ENCODE results near the gene ZSCAN29.
"Not testable (repeated sequence)": the region's sequence is repeated elsewhere in the genome, so short reads cannot be mapped to it uniquely, and the experiment has no call there.

The ZSCAN29 gene

DNA sequence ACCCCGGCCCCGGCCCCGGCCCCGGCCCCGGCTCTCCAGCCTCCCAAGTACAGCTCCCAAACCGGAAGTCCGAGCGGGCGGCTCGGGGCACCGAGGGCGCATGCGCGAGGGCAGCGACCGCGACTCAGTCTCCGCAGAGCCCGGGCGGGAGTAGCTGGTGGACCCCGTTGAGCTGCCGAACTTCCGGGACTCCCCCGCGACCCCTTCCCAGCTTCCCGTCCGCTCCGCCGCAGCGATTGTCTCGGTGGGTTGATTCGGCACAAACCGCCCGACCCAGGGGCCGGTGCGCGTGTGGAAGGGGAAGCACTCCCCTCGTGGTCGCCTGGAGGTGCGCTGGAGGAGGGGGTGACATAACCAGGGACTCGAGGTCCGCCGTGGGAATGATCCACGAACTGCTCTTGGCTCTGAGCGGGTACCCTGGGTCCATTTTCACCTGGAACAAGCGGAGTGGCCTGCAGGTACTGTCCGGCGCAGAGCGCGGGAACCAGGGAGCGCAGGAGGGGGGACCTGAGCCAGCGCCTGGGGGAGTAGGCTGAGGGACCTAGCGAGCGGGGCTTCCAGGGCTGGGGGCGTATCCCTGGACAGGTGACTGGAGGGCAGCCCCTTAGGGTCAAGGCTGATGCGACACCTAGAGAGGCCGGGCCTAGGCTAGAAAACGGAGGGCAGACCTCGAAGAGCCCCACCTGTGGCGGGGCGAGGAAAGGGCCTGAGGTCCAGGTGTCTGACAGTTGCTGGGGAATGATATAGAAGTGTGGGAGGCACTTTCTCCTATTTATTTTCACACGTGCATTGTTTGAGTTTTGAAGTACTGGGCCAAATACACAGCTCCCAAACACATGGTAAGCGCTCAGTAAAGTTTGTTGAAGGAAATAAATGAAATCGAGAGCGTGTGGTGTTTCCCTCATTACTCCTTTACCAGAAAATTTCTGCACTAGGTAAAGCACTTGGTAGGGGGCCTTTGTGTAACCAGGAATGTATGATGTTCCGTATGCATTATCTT lies at the start of gene ZSCAN29, which contains the start of gene TUBGCP4:
Gene ZSCAN29 (minus strand): TSS at position 69 of the 1,000 bp plus-strand sequence. CDS start 1,130 bp downstream, outside the sequence.
Gene TUBGCP4 (plus strand): TSS at position 127 of the 1,000 bp plus-strand sequence. CDS start 254 bp downstream, at position 381.
- no peak for DNase-seq (ENCODE audit: low read depth, low spot score)

DNA sequence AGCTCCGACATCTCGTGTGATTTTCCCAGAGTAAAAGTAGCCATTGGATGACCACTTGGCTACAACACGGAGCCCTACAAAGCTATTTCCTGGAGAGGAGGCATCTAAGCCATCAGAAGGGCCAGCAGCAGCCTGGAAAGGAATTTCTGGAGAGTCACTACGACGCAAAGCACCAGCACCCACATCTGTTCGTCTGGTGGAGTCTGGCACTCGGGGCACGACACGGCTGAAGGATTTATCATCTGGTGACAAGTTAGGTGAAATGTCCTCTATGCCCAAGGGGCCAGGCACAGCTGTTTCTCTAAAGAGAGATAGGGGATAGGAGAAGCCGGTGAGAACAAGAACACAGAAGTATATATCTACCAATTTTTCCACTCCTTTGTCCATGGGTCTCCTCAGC lies 49.6 kb upstream of the ZSCAN29 start:
- DNase-seq (ENCODE audit: low read depth, low spot score): no peak

DNA sequence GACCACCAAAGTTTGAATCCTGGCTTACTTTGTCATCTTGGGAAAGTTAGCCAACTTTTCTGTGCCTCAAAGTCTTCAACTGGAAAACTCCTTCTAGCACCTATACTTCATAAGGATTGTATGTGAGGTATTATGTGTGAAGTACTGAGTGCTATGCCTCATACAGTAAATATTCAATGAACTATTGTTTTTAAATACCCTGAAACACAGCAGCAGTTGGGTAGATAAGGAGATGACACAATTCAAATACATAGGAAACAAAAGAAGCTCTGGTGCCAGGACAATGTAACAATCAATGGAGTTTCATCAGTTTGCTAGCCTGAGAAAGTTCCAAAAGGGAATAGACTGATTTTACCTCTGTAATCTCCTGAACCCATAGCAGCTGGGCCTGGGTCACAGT lies 43.4 kb upstream of the ZSCAN29 start:
- DNase-seq (ENCODE audit: low read depth, low spot score): no peak

DNA sequence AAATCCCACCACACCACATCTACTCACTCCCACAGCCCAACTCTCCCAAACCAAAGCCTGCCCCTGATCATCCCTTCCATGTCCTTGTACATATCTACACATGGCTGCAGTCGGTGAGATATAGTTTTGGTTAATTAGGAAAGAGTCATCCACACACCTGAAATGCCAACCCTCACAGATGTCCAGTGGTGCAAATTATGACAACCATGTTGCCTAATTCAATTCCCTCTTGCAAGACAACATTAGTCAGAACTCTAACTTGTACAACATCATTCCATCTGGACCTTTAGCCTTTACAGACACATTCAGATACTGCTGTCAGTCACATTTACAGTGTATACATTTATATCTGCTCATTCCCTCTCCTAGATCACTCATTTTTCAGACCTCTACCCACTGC lies 41.3 kb upstream of the ZSCAN29 start:
- DNase-seq (ENCODE audit: low read depth, low spot score): no peak

DNA sequence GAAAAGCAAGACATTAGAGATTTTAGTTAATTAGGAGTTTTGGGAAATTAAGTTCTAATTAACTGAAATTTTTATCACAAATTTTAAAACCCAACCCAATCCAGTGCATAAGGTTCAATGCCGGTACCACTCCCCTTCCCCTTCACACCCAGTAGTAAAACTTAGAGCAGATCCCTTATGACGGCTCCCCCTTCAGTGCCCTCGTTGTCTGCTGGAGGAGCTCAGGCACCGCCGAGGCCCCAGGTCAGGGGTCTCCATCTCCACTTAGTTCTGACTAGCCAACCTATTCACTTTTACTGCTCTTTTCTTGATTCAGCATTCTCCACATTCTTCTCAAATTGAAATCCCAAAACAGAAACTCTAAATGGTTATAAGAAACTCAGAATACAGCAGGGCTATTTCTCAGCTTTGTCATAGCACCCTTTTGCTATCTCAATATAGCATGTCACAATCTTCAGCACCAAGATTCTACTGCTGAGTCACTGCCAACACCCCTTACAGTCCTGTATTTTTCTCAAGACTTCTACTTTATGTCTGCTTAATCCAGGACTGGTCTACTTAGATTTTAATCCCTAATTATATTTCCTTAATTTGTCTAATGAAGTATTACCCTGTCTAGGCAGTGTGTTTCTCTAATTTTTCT lies 39.9 kb upstream of the ZSCAN29 start:
- no peak for DNase-seq (ENCODE audit: low read depth, low spot score)

DNA sequence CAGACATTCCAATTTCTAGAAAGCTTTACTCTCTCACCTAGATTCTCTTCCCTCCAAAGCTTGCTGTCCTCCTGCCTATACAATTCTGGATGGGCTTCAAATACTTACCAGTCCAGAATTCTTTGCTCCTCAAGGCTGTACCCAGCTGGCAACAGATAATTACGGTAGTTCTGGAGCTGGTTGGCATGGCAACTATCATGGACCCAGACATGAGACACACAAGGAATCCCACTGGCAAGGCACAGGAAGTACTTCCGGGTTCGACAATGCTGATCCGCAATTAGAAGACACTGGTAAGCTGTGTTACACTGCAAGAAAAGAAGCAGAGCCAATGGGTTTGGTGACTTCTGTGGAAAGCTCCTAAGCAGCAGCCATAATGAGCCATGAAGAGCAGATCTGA lies 37.9 kb upstream of the ZSCAN29 start:
- DNase-seq (ENCODE audit: low read depth, low spot score): no peak

DNA sequence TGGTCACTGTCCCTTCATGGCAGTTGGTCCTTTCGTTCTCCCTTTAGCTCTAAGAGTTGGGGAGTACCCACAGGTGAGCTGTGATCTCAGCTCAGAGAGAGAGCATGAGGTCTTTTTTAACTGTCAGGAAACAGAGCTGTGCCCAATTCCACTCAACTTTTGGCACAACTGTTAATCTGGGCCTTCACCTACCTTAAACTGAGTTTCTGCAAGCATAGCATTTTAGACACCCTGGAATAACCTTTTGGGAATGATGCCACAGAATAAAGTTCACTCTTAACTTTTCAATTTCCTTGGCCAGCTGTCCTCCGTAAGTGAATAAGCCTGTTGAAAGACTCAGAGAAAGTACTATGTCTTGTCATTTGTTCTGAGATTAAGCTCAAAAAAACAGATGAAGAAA lies 36.0 kb upstream of the ZSCAN29 start:
- DNase-seq (ENCODE audit: low read depth, low spot score): no peak

DNA sequence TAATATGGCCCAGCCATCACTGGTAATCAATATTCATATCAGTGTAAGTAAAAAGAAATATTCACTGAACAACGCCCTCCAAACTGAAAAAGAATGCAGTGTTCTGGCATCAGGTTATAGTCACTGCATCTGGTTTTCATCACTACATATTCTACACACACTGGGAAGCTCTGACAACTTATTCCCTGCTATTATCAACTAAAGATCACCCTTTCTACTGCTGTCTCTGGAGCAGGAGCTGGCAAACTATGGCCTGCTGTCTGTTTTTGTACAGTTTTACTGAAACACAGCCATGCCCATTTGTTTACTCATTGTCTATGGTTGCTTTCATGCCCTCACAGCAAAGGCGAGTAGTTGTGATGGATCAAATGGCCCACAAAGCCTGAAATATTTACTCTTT lies 35.3 kb upstream of the ZSCAN29 start:
- no peak for DNase-seq (ENCODE audit: low read depth, low spot score)

DNA sequence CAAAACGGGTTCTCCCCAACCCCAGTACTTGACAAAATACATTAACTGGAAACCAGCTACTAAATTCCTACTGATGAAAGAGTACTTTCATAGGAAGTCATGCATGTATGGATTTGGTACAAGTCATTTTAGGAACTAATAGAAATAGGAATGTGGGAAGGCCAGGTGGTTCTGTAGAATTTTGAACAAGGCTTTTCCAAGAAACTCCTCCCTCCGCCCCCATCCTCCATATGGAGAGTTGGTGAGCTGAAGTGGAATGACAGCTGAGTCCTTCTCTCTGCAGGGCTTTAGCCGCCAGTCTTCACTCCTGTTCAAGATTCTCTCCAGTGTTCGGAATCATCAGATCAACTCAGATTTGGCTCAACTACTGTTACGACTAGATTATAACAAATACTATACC lies 33.3 kb upstream of the ZSCAN29 start:
- no peak for DNase-seq (ENCODE audit: low read depth, low spot score)

DNA sequence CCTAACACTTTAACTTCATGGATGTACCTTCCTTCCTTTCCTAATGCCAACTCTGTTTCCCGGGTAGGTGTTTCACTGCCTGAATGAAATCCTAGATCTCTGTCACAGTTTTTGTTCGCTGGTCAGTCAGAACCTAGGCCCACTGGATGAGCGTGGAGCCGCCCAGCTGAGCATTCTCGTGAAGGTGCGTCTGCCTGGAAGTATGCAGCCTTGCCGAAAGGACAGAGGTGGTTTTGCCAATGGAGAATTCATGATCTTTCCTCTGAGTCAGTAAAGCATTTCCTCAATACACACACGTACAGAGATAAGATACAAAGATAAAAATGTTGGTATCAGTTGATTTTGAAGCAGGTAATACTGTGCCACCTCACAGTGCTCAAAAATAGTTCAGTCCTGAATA lies 32.8 kb upstream of the ZSCAN29 start:
- no peak for DNase-seq (ENCODE audit: low read depth, low spot score)

DNA sequence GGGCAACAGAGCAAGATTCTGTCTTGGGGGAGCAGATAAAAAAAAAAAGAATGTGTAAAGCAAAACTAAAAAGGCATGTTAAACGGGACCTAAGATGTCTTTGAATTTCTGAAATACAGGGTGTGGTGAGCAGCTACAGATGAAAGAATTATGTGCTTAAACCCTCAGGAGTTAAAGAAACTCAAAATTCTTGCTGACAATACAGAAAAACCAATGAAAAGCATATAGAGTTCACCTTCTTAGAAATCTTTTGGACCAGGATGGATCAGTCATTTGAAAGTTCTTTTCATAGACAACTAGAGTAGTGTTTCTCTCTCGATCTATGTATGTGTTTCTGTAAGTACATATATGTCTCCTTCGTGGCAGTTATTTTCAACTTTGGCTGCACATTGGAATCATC lies 31.4 kb upstream of the ZSCAN29 start:
- DNase-seq (ENCODE audit: low read depth, low spot score): no peak

DNA sequence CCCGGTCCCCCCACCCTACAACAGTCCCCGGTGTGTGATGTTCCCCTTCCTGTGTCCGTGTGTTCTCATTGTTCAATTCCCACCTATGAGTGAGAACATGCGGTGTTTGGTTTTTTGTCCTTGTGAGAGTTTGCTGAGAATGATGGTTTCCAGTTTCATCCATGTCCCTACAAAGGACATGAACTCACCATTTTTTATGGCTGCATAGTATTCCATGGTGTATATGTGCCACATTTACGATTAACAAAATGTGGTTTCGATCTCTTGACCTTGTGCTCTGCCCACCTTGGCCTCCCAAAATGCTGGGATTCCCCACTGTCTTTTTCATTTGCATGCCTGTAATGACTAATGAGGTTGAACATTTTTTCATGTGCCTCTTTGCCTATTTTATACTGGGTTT lies 22.7 kb upstream of the ZSCAN29 start:
- not testable (repeated sequence) for DNase-seq (ENCODE audit: low read depth, low spot score)

DNA sequence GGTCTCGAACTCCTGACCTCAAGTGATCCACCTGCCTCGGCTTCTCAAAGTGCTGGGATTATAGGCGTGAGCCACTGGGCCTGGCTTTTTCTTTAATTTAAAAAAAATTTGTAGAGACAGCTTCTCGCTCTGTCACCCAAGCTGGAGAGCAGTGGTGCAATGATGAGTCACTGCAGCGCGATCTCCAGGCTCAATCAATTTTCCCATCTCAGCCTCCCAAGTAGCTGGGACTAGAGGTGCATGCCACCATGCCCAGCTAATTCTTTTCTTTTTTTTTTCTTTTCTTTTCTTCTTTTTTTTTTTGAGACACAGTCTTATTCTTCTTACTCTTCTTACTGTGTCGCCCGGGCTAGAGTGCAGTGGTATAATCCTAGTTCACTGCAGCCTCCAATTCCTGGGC lies 19.9 kb upstream of the ZSCAN29 start:
- no peak for DNase-seq (ENCODE audit: low read depth, low spot score)

DNA sequence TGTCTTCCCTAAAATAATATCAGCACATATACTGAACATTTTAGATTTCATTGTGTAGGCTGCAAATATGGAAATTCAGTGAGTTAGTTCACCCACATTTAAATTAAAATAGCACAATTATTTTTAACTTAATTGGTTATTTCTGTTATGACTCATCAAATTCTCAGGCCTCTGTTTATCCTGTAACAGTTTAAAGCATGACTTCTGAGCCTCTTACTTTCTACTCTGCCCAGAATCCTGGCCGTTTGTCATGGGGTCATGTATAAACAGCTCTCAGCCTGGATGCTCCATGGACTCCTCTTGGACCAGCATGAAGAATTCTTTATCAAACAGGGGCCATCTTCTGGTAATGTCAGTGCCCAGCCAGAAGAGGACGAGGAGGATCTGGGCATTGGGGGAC lies 12.2 kb upstream of the ZSCAN29 start:
- DNase-seq (ENCODE audit: low read depth, low spot score): no peak

DNA sequence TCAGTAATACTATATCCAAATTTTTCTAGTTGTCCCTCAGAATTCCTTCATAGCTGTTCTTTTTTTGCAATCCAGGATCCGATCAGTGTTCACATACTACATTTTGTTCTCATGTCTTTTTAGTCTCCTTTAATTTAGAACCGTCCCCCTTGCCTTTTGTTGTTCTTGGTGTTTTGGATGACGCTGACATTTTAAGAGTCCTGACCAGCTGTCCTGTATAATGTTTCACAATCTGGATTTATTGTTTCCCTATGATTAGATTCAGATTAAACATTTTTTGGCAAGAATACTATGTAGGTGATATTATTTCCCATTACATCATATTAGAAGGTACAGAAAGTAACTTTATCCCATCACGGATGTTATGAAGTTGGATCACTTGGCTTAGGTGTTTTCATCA lies 11.5 kb upstream of the ZSCAN29 start:
- DNase-seq (ENCODE audit: low read depth, low spot score): no peak

DNA sequence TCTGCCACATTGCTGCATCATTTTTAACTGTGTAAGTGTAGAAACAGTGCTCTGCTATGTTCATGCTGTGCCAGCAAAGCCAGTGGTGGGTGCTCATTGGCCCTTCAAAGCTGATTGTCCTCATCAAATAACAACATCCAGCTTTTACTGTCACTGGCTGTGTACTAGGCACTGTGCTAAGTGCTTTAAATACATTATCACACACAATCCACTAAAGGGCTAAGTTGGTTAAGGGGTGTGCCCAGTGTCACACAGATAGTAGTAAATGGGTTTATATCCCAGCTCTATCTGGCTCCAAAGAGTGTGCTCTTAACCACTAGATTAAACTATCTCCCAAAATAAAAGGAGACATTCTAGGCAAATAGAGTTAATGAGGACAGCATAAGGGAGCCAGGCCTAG lies 7.8 kb upstream of the ZSCAN29 start:
- no peak for DNase-seq (ENCODE audit: low read depth, low spot score)

DNA sequence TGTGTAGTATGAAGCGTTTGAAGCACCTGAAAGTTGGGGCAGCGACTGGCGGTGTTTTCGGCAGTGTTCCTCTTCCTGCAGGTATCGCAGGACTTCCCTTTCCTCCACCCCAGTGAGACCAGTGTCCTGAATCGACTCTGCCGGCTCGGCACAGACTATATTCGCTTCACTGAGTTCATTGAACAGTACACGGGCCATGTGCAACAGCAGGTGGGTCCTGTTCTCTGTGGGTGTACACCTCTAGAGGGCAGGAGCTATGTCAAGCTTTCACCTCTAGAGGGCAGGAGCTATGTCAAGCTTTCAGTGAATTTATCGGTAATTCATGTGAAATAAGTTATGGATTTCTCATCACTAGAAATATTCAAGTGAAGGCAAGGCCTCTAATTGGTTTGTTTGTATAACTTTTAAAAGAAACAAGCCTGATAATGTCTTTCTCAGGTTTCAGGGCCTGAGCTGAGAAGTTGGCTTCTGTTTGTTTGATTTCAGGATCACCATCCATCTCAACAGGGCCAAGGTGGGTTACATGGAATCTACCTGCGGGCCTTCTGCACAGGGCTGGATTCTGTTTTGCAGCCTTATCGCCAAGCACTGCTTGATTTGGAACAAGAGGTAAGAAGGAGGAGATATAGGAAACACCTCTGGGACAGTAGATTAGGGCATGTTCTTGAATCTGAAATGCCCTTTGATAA lies 5.3 kb upstream of the ZSCAN29 start:
- DNase-seq (ENCODE audit: low read depth, low spot score): no peak

DNA sequence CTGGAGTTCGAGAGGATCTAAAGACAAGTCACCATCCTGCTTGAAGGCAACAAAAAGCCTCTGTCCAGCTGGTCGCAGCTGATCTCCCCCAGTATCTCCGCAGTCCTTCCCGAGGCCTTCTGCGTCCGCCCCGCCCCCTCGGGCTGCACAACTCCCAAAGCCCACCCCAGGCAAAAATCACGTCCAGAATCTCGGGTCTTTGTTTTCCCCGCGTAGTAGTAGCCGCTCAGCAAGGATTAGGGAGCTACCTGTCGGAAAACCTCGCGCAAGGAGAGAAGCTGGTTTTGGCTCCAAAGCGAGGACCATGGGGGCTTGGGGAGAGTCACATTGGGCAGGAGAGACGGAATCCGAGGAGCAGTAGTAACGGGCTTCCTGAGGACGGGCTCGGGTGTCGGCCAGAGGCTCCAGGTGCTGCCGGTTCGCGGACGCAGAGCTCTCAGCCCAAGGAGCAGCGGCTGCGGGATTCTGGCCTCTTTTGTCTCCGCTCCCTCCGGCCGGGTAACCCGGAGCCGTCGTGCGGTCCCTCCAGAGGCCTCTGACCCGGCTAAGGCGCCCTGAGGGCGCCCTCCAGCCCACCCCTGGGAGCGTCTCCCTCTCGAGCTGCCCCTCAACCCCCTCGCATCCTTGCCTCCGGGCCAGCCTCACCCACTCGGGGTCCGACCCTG lies 401 bp downstream of the ZSCAN29 start:
- no peak for DNase-seq (ENCODE audit: low read depth, low spot score)

DNA sequence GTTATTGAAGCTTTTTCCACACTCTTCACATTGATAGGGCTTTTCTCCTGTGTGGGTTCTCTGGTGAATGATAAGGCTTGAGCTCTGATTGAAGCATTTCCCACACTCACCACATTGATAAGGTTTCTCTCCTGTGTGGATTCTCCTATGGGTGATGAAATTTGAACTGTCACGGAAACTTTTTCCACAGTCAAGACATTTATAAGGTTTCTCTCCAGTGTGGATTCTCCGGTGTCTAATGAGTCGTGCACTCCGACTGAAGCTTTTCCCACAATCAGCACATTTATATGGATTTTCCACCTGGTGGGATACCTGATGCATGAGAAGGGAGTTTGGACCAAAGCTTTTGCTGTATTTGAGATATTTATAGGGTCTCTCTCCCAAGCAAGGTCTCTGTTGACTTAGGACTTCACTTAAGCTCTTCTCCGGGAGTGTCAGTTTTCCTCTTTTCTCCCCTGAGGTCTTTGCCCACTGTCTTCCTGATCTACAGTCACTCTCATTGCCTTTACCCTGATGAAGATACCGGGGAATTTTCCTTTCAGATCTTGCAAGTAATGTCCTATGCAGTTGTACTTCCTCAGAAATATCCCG lies 9.4 kb downstream of the ZSCAN29 start:
- DNase-seq (ENCODE audit: low read depth, low spot score): no peak

DNA sequence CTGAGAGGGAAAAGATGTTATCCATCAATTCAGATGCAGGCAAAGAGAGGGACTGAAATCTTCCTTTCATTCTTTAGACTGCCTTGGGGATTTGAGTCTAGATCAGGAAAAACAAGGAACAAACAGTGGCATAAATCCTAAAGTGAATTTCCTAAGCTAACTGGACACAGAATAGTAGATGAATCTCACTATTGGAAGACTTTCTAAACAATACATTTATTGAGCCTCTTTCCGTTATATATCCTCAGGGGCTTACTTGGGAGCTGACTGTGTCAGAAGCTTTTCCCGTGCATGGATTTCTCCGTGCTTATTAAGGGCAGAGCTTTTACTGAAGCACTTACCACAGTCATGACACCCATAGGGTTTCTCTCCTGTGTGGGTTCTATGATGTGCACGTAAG lies 10.0 kb downstream of the ZSCAN29 start:
- no peak for DNase-seq (ENCODE audit: low read depth, low spot score)

DNA sequence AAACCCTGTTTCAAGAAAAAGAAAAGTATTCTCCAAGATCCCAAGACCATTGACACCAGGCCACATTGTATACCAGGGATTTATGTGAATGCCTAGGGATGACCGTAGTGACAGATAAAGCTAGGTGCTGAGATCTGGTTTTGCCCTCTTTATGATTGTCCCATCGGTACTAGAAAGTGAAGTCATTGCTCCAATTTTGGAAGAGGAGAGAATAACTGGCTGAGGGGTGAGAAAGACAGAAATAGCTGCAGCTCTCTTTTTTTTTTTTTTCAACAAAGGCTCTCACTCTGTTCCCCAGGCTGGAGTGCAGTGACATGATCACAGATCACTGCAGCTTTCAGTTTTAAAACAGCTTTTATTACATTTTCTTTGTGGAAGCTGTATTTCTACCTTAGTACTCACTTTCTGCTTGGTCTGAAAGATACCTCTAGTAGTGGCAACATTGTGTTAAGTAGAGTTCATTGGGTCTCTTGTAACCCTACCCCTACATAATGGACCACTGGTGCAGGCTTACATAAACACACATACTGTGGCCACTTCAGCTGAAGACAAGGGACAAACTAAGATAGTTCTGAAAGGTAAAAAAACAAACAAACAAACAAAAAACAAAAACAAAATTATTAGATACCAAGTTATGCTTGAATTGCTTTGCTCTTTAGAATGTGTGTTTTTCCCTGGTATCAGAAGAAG lies 18.0 kb downstream of the ZSCAN29 start:
- DNase-seq (ENCODE audit: low read depth, low spot score): no peak

Measured in smooth muscle cell of the brain vasculature (primary cell).